ENCODE data around the gene LGR4. TPM values are rescaled to one million over a fixed set of nuclear protein-coding genes. Genes with fewer than 3 reads are reported as not detected.
A peak's percentile ranks its signal among the peaks of the same experiment; 100 is the strongest.

Gene LGR4
- total RNA-seq, 1 experiment from 2014 or later = 7.1 TPM

DNA sequence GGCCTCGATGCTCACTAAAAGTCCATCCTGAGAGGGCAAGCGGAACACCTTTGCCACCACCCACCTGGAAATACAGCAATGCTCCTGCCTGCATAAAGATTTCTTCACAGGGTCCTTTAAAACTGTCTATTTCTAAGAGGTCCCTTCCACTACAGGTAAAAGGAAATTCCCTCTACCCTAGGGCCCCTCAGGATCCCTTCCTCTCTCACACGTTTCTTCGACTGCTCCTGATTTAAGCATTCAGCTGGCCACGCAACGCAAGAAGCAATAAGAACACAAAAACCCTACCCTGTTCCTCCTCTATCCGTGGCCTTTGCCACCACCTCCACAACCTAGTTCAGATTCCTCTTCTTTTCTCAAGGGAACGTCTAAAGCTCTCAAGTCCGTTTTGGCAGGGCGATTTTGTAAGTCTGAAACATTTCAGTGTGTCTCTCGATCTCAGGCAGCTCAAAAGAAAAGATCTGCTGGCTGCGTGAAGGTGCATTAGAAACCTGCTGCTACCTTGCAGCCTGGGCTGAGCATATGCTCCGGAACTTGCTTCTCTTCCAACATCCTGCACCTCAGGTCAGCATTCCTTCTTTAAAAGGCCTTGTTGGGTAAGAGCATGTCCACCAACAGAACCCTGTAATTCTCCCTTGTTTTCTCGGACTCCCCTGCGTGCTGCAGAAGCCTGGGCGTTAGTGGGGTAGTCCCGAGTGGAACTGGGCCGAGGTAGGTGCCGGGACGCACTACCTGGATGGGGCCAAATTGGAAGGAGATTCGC is 1.6 kb downstream of the LGR4 start:
- POLR2A ChIA-PET = no interaction called here
- Histone ChIP-seq H3K27me3 (ENCODE audit: insufficient read depth, low read length) (no peaks in the 10 kb centered on the region), H3K27ac (ENCODE audit: low read depth, low read length) (no peak overlapping the region), H4K20me1 (ENCODE audit: insufficient read depth) (no peaks in the 10 kb centered on the region), H3K4me1 (ENCODE audit: control insufficient read depth in 1 of 2, insufficient read depth in 2 of 2, low read length in 2 of 2) (peaks cover 8 to 16% of the 10 kb centered on the region in 2 experiments; a peak in 3 of 4 replicates), H3K4me3 (replicated peaks in 1 of 2; ENCODE audit: low read depth in 1 of 2, low read length in 2 of 2) (peak overlapping the region; percentile 59 to 68; a peak in 2 of 4 replicates), H3K9me2 (ENCODE audit: insufficient read depth) (no peaks in the 10 kb centered on the region), H2AFZ (ENCODE audit: low read depth, low read length, poor library complexity, severe bottlenecking) (no peak overlapping the region), H3K79me2 (ENCODE audit: insufficient read depth, low read length) (no peaks in the 10 kb centered on the region), H3K36me3 (ENCODE audit: control insufficient read depth in 1 of 2, insufficient read depth in 2 of 2, low read length in 2 of 2) (no peaks in the 10 kb centered on the region), H3K9ac (ENCODE audit: low read length) (no peak overlapping the region), H3K9me3 (ENCODE audit: control insufficient read depth in 1 of 2, insufficient read depth in 1 of 2, low read depth in 1 of 2, low read length in 2 of 2) (no peaks in the 10 kb centered on the region), H3K4me2 (ENCODE audit: low read length) (peak overlapping the region; percentile 78)
- DNase-seq (ENCODE audit: low read depth, low spot score) (no peak), ATAC-seq (no peak)
- RAD21 ChIA-PET (ENCODE audit: low non-redundant PET in 1 of 2, low total read pairs in 2 of 2, uncharacterized antibody in 2 of 2, unreplicated experiment in 2 of 2) = no interaction called here
- CTCF ChIA-PET = no interaction called here
- intact Hi-C loops (cut with micrococcal nuclease) = no loop called here
- TF ChIP-seq ZFX (IDR thresholded peaks at IDR 0.05) (no peak), FOSL1 (IDR thresholded peaks at IDR 0.05; ENCODE audit: low read depth) (no peak), POLR2A (IDR thresholded peaks at IDR 0.05; ENCODE audit: borderline replicate concordance, extremely low read depth, insufficient read depth, insufficient read length) (no peak), TCF7L2 (IDR thresholded peaks at IDR 0.05; ENCODE audit: borderline replicate concordance, extremely low read depth, insufficient read depth, insufficient read length) (no peak), ZNF274 (IDR thresholded peaks at IDR 0.05; ENCODE audit: low read depth, low read length) (no peak), SRF (IDR thresholded peaks at IDR 0.05; ENCODE audit: low read depth) (no peak), EZH2phosphoT487 (IDR thresholded peaks at IDR 0.05; ENCODE audit: borderline replicate concordance) (no peak), CEBPB (IDR thresholded peaks at IDR 0.05; ENCODE audit: low read depth) (no peak), SP1 (IDR thresholded peaks at IDR 0.05; ENCODE audit: low read depth) (no peak), EGR1 (IDR thresholded peaks at IDR 0.05; ENCODE audit: low read depth) (no peak), YY1 (IDR thresholded peaks at IDR 0.05; ENCODE audit: extremely low read depth, insufficient replicate concordance, low read depth, low read length) (no peak), CBX3 (IDR thresholded peaks at IDR 0.05; ENCODE audit: low read depth) (no peak), SIN3A (IDR thresholded peaks at IDR 0.05; ENCODE audit: low read depth) (no peak)
- TF ChIP-seq, protein P1, sequence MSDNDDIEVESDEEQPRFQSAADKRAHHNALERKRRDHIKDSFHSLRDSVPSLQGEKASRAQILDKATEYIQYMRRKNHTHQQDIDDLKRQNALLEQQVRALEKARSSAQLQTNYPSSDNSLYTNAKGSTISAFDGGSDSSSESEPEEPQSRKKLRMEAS (IDR thresholded peaks at IDR 0.05) = no peak
- TF ChIP-seq, protein P2, sequence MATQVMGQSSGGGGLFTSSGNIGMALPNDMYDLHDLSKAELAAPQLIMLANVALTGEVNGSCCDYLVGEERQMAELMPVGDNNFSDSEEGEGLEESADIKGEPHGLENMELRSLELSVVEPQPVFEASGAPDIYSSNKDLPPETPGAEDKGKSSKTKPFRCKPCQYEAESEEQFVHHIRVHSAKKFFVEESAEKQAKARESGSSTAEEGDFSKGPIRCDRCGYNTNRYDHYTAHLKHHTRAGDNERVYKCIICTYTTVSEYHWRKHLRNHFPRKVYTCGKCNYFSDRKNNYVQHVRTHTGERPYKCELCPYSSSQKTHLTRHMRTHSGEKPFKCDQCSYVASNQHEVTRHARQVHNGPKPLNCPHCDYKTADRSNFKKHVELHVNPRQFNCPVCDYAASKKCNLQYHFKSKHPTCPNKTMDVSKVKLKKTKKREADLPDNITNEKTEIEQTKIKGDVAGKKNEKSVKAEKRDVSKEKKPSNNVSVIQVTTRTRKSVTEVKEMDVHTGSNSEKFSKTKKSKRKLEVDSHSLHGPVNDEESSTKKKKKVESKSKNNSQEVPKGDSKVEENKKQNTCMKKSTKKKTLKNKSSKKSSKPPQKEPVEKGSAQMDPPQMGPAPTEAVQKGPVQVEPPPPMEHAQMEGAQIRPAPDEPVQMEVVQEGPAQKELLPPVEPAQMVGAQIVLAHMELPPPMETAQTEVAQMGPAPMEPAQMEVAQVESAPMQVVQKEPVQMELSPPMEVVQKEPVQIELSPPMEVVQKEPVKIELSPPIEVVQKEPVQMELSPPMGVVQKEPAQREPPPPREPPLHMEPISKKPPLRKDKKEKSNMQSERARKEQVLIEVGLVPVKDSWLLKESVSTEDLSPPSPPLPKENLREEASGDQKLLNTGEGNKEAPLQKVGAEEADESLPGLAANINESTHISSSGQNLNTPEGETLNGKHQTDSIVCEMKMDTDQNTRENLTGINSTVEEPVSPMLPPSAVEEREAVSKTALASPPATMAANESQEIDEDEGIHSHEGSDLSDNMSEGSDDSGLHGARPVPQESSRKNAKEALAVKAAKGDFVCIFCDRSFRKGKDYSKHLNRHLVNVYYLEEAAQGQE (IDR thresholded peaks at IDR 0.05; ENCODE audit: low read depth) = no peak
- TF ChIP-seq, protein P3, sequence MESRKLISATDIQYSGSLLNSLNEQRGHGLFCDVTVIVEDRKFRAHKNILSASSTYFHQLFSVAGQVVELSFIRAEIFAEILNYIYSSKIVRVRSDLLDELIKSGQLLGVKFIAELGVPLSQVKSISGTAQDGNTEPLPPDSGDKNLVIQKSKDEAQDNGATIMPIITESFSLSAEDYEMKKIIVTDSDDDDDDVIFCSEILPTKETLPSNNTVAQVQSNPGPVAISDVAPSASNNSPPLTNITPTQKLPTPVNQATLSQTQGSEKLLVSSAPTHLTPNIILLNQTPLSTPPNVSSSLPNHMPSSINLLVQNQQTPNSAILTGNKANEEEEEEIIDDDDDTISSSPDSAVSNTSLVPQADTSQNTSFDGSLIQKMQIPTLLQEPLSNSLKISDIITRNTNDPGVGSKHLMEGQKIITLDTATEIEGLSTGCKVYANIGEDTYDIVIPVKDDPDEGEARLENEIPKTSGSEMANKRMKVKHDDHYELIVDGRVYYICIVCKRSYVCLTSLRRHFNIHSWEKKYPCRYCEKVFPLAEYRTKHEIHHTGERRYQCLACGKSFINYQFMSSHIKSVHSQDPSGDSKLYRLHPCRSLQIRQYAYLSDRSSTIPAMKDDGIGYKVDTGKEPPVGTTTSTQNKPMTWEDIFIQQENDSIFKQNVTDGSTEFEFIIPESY (IDR thresholded peaks at IDR 0.05; ENCODE audit: extremely low read depth, insufficient replicate concordance, low read length) = no peak
- TF ChIP-seq, protein P4, sequence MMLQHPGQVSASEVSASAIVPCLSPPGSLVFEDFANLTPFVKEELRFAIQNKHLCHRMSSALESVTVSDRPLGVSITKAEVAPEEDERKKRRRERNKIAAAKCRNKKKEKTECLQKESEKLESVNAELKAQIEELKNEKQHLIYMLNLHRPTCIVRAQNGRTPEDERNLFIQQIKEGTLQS (IDR thresholded peaks at IDR 0.05) = no peak
- TSS peak; percentile 49 for BruUV-seq (replicated peaks)
